Neural progenitor cell (in vitro differentiated cells): ENCODE measurements around the gene SPATA25. TPM values are rescaled to one million over a fixed set of nuclear protein-coding genes. Genes with fewer than 3 reads are reported as not detected.

Experiments
- DNase-seq: peaks from one replicate; pipeline ENCODE4 v3.0.0-alpha.2; 2016; ENCODE audit warnings: low spot score
- H2AFZ ChIP-seq: fragments of 200-600 bp; sonication (generic); replicated peaks from 2 replicates; pipeline ENCODE4 v1.6.1; 2016; ENCODE audit warnings: antibody characterized with exemption
- H3F3A ChIP-seq: fragments of 200-600 bp; sonication (generic); 2 replicates; pipeline ENCODE4 v1.6.1; 2016; ENCODE audit warnings: antibody characterized with exemption, low read depth
- H3K27ac ChIP-seq: fragments of 200-600 bp; sonication (generic); 2 replicates; pipeline ENCODE4 v1.5.1; 2016; ENCODE audit warnings: mild to moderate bottlenecking
- H3K27me3 ChIP-seq: fragments of 200-600 bp; sonication (generic); 2 replicates; pipeline ENCODE4 v1.6.1; 2016; ENCODE audit warnings: mild to moderate bottlenecking, moderate library complexity
- H3K36me3 ChIP-seq: fragments of 200-600 bp; sonication (generic); 2 replicates; pipeline ENCODE4 v1.5.1; 2016
- H3K4me1 ChIP-seq: fragments of 200-600 bp; sonication (generic); 2 replicates; pipeline ENCODE4 v1.6.1; 2016; ENCODE audit warnings: mixed run types
- H3K4me2 ChIP-seq: fragments of 200-600 bp; sonication (generic); 2 replicates; pipeline ENCODE4 v1.6.1; 2016
- H3K4me3 ChIP-seq: fragments of 200-600 bp; sonication (generic); 2 replicates; pipeline ENCODE4 v1.5.1; 2016
- H3K79me2 ChIP-seq: fragments of 200-600 bp; sonication (generic); 2 replicates; pipeline ENCODE4 v1.6.1; 2016; ENCODE audit warnings: low read depth
- H3K9ac ChIP-seq: fragments of 200-600 bp; sonication (generic); 2 replicates; pipeline ENCODE4 v1.6.1; 2016
- H3K9me3 ChIP-seq: fragments of 200-600 bp; sonication (generic); 2 replicates; pipeline ENCODE4 v1.5.1; 2016; ENCODE audit warnings: low read depth
- H4K20me1 ChIP-seq: fragments of 200-600 bp; sonication (generic); 2 replicates; pipeline ENCODE4 v1.6.1; 2016; ENCODE audit warnings: low read depth
- H3K27ac Mint-ChIP-seq: 3 replicates; pipeline ENCODE4 v1.8.0; 2021; ENCODE audit warnings: mixed read lengths
- H3K27me3 Mint-ChIP-seq: 2 replicates; pipeline ENCODE4 v1.8.0; 2022; ENCODE audit warnings: low read depth, mild to moderate bottlenecking, inconsistent platforms, moderate library complexity, mixed read lengths; ENCODE audit not compliant: insufficient read depth
- H3K36me3 Mint-ChIP-seq: 3 replicates; pipeline ENCODE4 v1.8.0; 2021; ENCODE audit warnings: mixed read lengths
- H3K4me1 Mint-ChIP-seq: 3 replicates; pipeline ENCODE4 v1.8.0; 2021; ENCODE audit warnings: mixed read lengths
- H3K4me3 Mint-ChIP-seq: 3 replicates; pipeline ENCODE4 v1.8.0; 2021; ENCODE audit warnings: mild to moderate bottlenecking, moderate library complexity, mixed read lengths
- H3K9me3 Mint-ChIP-seq: 3 replicates; pipeline ENCODE4 v1.8.0; 2020; ENCODE audit warnings: mixed read lengths
- CTCF ChIP-seq: fragments of 200-600 bp; sonication (generic); IDR thresholded peaks from 2 replicates; pipeline ENCODE4 v1.5.1; 2017; ENCODE audit warnings: antibody characterized with exemption, mild to moderate bottlenecking
- EZH2 ChIP-seq: fragments of 200-600 bp; sonication (generic); IDR thresholded peaks from 2 replicates; pipeline ENCODE4 v1.6.1; 2017; ENCODE audit warnings: antibody characterized with exemption, mild to moderate bottlenecking, moderate library complexity
- EZH2phosphoT487 ChIP-seq: fragments of 200-600 bp; sonication (generic); IDR thresholded peaks from 2 replicates; pipeline ENCODE4 v1.6.1; 2017; ENCODE audit warnings: antibody characterized with exemption
- total RNA-seq: library from RNA; depleted of rRNA; stranded (reverse); fragments of >200 nt; gene quantifications from 2 replicates; pipeline ENCODE4 v1.2.3, GENCODE V29; 2015; ENCODE audit warnings: low replicate concordance

SPATA25 gene
- total RNA-seq, 1 donor from 2014 or later, result 0.54 TPM

GRCh38 chr20:45911486-45912343 is 24.3 kb upstream of the SPATA25 start, which contains the start of gene PLTP:
PLTP (minus strand) TSS chr20:45912155; CDS start chr20:45911452, 703 bp downstream.
- Histone ChIP-seq H2AFZ (peak within 1 kb of the TSS; percentile 48), H3K4me3 (peak within 1 kb of the TSS; percentile 68), H3K4me1 (peaks cover 5% of the 10 kb centered on the region), H3K36me3 (no peaks in the 10 kb centered on the region), H3K79me2 (peaks cover 7% of the 10 kb centered on the region), H3F3A (peaks cover 9% of the 10 kb centered on the region), H3K27ac (no peak within 1 kb of the TSS), H3K9ac (no peak within 1 kb of the TSS), H3K27me3 (peaks cover 4% of the 10 kb centered on the region), H4K20me1 (no peaks in the 10 kb centered on the region), H3K4me2 (peak within 1 kb of the TSS; percentile 88), H3K9me3 (no peaks in the 10 kb centered on the region)
- Mint-ChIP-seq H3K36me3 (peaks cover 10% of the 10 kb centered on the region), H3K27me3 (peaks cover 3% of the 10 kb centered on the region), H3K4me1 (peaks cover 28% of the 10 kb centered on the region), H3K27ac (peak within 1 kb of the TSS; percentile 95), H3K4me3 (peak within 1 kb of the TSS; percentile 92), H3K9me3 (no peaks in the 10 kb centered on the region)
- no peak for TF ChIP-seq EZH2
- no peak for TF ChIP-seq EZH2phosphoT487
- TF ChIP-seq CTCF, result no peak
- DNase-seq, result peak; percentile 89

- Histone ChIP-seq H3K27me3 (peaks cover 4% of the 10 kb centered on the region), H3K36me3 (no peaks in the 10 kb centered on the region), H3K27ac (no peak overlapping the region), H3K9ac (no peak overlapping the region), H3K4me1 (peaks cover 5% of the 10 kb centered on the region), H3K9me3 (no peaks in the 10 kb centered on the region), H3K79me2 (peaks cover 7% of the 10 kb centered on the region), H3K4me2 (peak overlapping the region; percentile 88), H3K4me3 (peak overlapping the region; percentile 68), H2AFZ (no peak overlapping the region), H4K20me1 (no peaks in the 10 kb centered on the region), H3F3A (peaks cover 9% of the 10 kb centered on the region)
- Mint-ChIP-seq H3K4me3 (peak overlapping the region; percentile 92), H3K9me3 (no peaks in the 10 kb centered on the region), H3K4me1 (peaks cover 28% of the 10 kb centered on the region), H3K27ac (peak overlapping the region; percentile 95), H3K27me3 (peaks cover 3% of the 10 kb centered on the region), H3K36me3 (peaks cover 12% of the 10 kb centered on the region)
- TF ChIP-seq EZH2 (no peak), EZH2phosphoT487 (no peak), CTCF (no peak)
- DNase-seq, result peak; percentile 100
Observed at GRCh38 chr20:45910670-45911485, 23.5 kb upstream of the SPATA25 start.

GRCh38 chr20:45909817-45910669 is 22.6 kb upstream of the SPATA25 start:
- H3K27me3 Mint-ChIP-seq, result peaks cover 5% of the 10 kb centered on the region
- H3K4me1 ChIP-seq, result peaks cover 5% of the 10 kb centered on the region
- H3K9me3 ChIP-seq, result no peaks in the 10 kb centered on the region
- peak overlapping the region; percentile 54 for H3K27ac Mint-ChIP-seq
- H3K36me3 Mint-ChIP-seq, result peaks cover 15% of the 10 kb centered on the region
- TF ChIP-seq EZH2phosphoT487, result no peak
- TF ChIP-seq EZH2, result no peak
- no peak for TF ChIP-seq CTCF
- H3K9ac ChIP-seq, result no peak overlapping the region
- peaks cover 9% of the 10 kb centered on the region for H3F3A ChIP-seq
- no peak for DNase-seq
- H4K20me1 ChIP-seq, result no peaks in the 10 kb centered on the region
- H3K27me3 ChIP-seq, result peaks cover 4% of the 10 kb centered on the region
- H2AFZ ChIP-seq, result no peak overlapping the region
- peak overlapping the region; percentile 19 for H3K4me3 ChIP-seq
- peak overlapping the region; percentile 92 for H3K4me3 Mint-ChIP-seq
- no peaks in the 10 kb centered on the region for H3K36me3 ChIP-seq
- peak overlapping the region; percentile 29 for H3K4me2 ChIP-seq
- no peak overlapping the region for H3K27ac ChIP-seq
- H3K4me1 Mint-ChIP-seq, result peaks cover 28% of the 10 kb centered on the region
- peaks cover 7% of the 10 kb centered on the region for H3K79me2 ChIP-seq
- no peaks in the 10 kb centered on the region for H3K9me3 Mint-ChIP-seq
